ENCODE measurements around the gene RNF227. TPM values are rescaled to one million over a fixed set of nuclear protein-coding genes. Genes with fewer than 3 reads are reported as not detected.

RNF227 gene
- total RNA-seq, 1 experiment from 2014 or later: 1.1 TPM

GRCh38 chr17:7889166-7889955 lies 26.7 kb downstream of the RNF227 start:
- DNase-seq (ENCODE audit: low spot score): peak; percentile 90

- no peak for DNase-seq (ENCODE audit: low spot score)
These were observed 27.7 kb downstream of the RNF227 start, which contains the start of gene CHD3 for GRCh38 chr17:7888184-7888920. Gene CHD3, plus strand, starts transcription at chr17:7888789. Its CDS starts 212 bp downstream, at chr17:7889001.

- peak; percentile 90 for DNase-seq (ENCODE audit: low spot score)
These were observed 28.5 kb downstream of the RNF227 start for GRCh38 chr17:7887482-7888183.

GRCh38 chr17:7887038-7887481 lies 29.0 kb downstream of the RNF227 start:
- no peak for DNase-seq (ENCODE audit: low spot score)

GRCh38 chr17:7886227-7887037 lies 29.7 kb downstream of the RNF227 start:
- DNase-seq (ENCODE audit: low spot score): no peak

- peak; percentile 33 for DNase-seq (ENCODE audit: low spot score)
These were observed 30.5 kb downstream of the RNF227 start for GRCh38 chr17:7885367-7886226.

- DNase-seq (ENCODE audit: low spot score): no peak
These were observed 31.3 kb downstream of the RNF227 start for GRCh38 chr17:7884581-7885366.

GRCh38 chr17:7883781-7884386 lies 32.2 kb downstream of the RNF227 start:
- DNase-seq (ENCODE audit: low spot score): no peak

GRCh38 chr17:7882629-7883028 lies 33.5 kb downstream of the RNF227 start:
- DNase-seq (ENCODE audit: low spot score): no peak

- no peak for DNase-seq (ENCODE audit: low spot score)
These were observed 34.0 kb downstream of the RNF227 start for GRCh38 chr17:7882068-7882467.

GRCh38 chr17:7881276-7882054 lies 34.6 kb downstream of the RNF227 start:
- DNase-seq (ENCODE audit: low spot score): no peak

GRCh38 chr17:7880076-7880868 lies 35.8 kb downstream of the RNF227 start:
- DNase-seq (ENCODE audit: low spot score): no peak

- DNase-seq (ENCODE audit: low spot score): no peak
These were observed 37.9 kb downstream of the RNF227 start for GRCh38 chr17:7878234-7878633.

GRCh38 chr17:7875804-7876370 lies 40.2 kb downstream of the RNF227 start:
- no peak for DNase-seq (ENCODE audit: low spot score)

GRCh38 chr17:7873051-7873450 lies 43.0 kb downstream of the RNF227 start:
- no peak for DNase-seq (ENCODE audit: low spot score)

GRCh38 chr17:7867881-7868329 lies 48.2 kb downstream of the RNF227 start:
- DNase-seq (ENCODE audit: low spot score): no peak

- no peak for DNase-seq (ENCODE audit: low spot score)
These were observed 51.0 kb downstream of the RNF227 start for GRCh38 chr17:7864995-7865650.

Data from H4 (cell line).